ENCODE measurements around the gene JAKMIP1.

DNA sequence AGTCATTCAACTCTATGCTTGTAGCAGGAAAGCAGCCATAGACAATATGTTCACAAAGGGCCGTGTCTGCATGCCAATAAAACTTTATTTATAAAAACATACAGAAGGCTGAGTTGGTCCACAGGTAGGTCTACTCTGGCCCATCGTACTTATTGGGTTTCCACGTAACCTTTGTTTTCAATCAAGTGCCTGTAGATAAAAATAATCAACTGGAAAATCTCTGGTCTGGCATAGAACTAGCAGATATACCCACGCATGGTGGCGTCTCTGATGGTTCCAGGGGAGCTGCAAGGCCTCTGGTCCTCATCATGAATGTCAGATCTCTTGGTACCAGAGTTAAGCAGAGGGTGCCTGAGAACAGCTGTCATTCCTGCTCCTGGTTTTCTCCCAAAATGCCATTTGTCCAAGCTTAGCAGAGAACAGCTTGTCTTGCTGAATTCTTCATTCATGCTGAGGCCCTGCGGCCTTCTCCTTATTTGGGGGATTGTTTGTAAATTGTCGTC lies 31.4 kb upstream of the JAKMIP1 start:
- no peak for TF ChIP-seq EZH2 (IDR thresholded peaks at IDR 0.05; ENCODE audit: borderline replicate concordance, insufficient read depth, low read depth, low read length, poor library complexity, severe bottlenecking)
- TF ChIP-seq, protein P1, sequence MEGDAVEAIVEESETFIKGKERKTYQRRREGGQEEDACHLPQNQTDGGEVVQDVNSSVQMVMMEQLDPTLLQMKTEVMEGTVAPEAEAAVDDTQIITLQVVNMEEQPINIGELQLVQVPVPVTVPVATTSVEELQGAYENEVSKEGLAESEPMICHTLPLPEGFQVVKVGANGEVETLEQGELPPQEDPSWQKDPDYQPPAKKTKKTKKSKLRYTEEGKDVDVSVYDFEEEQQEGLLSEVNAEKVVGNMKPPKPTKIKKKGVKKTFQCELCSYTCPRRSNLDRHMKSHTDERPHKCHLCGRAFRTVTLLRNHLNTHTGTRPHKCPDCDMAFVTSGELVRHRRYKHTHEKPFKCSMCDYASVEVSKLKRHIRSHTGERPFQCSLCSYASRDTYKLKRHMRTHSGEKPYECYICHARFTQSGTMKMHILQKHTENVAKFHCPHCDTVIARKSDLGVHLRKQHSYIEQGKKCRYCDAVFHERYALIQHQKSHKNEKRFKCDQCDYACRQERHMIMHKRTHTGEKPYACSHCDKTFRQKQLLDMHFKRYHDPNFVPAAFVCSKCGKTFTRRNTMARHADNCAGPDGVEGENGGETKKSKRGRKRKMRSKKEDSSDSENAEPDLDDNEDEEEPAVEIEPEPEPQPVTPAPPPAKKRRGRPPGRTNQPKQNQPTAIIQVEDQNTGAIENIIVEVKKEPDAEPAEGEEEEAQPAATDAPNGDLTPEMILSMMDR (IDR thresholded peaks at IDR 0.05) = no peak
